Measurements from ENCODE around the gene DKK3. TPM values are rescaled to one million over a fixed set of nuclear protein-coding genes. Genes with fewer than 3 reads are reported as not detected.

DKK3 gene
- total RNA-seq, 3 donors from 2014 or later (not counting 1 experiment from before 2014, with no cell fraction given): 0.16 to 0.70 TPM; not detected in 1

- H3K27ac Mint-ChIP-seq: no peak overlapping the region
- Histone ChIP-seq H3K27me3 (ENCODE audit: control insufficient read depth, insufficient read depth, low read length) (no peaks in the 10 kb centered on the region), H3K9me3 (ENCODE audit: control insufficient read depth, insufficient read depth, low read length) (no peaks in the 10 kb centered on the region), H3K36me3 (ENCODE audit: control insufficient read depth, insufficient read depth, low read length) (no peaks in the 10 kb centered on the region), H3K4me1 (ENCODE audit: control insufficient read depth, insufficient read depth, low read length) (peaks cover 15% of the 10 kb centered on the region), H3K27ac (ENCODE audit: low read length) (no peak overlapping the region), H3K4me3 (ENCODE audit: low read length) (no peak overlapping the region)
- H3K27me3 Mint-ChIP-seq (ENCODE audit: low read depth in 2 of 2): peaks cover 8 to 12% of the 10 kb centered on the region in 2 donors
- peaks cover 10 to 19% of the 10 kb centered on the region in 2 donors for H3K4me1 Mint-ChIP-seq
- DNase-seq (no peak), ATAC-seq (no peak)
- H3K36me3 Mint-ChIP-seq: no peaks in the 10 kb centered on the region
- no peak for TF ChIP-seq CTCF (IDR thresholded peaks at IDR 0.05)
- intact Hi-C loops (cut with micrococcal nuclease): no loop called here
- no peak overlapping the region for H3K4me3 Mint-ChIP-seq
- H3K9me3 Mint-ChIP-seq: no peaks in the 10 kb centered on the region
- whole genome bisulfite sequencing (ENCODE audit: insufficient coverage): 80% methylated on average over 10 of the region's 10 CpGs
Measured at GRCh38 chr11:12050470-12051286, 42.3 kb upstream of the DKK3 start.

DNA sequence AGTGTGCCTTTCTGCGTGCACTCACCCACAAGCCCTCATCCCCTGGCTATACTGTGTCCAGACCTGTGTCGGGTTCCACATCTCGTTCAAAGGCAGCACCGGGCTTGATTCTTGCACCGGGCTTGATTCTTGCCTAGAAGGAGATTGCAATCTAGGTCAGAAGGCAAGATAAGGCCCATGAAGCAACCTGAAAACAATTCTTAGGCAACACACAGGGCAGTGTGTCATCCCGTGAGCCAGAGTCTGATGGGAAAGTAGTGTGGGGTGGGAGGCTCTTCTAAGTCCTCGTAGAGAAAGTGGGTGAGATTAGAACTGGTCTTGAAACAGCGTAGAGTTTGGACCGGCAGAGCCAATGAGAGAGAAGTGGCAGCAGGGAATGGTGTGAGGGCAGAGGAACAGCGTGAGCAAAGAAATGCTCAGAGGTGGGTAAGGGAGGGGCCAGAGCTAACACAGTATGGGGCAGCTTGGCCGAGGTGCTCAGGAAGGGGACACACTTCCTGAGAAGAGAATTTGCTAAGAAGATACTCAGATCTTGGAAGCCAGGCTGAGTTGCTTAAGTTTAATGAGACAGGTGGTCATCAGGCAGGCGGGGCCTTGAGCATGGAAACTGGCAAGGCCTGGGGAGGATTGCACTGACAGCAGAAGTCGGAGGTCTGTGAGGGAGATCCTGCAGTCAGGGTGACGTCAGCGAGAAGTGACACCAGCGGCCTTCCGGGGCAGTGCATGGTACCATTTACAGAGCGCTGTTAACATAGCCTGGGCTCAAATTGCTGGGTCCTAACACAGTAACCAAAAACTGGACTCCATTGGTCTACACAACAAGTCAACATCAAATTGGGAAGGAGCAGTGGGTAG is 40.7 kb upstream of the DKK3 start:
- intact Hi-C loops (cut with micrococcal nuclease): loop anchor here (5.0 to 10.0 kb wide), 2 partner anchors 38 to 836 kb away; no protein-coding TSS in a partner anchor
- no peak overlapping the region for H3K4me3 Mint-ChIP-seq
- ATAC-seq: peak in 1 of 3 donors; percentile 52
- peaks cover 6 to 15% of the 10 kb centered on the region in 2 donors for H3K4me1 Mint-ChIP-seq
- H3K9me3 Mint-ChIP-seq: no peaks in the 10 kb centered on the region
- H3K36me3 ChIP-seq (ENCODE audit: control insufficient read depth, insufficient read depth, low read length): no peaks in the 10 kb centered on the region
- 91% methylated on average over 18 of the region's 18 CpGs for WGBS (ENCODE audit: insufficient coverage)
- peaks cover 8 to 15% of the 10 kb centered on the region in 2 donors for H3K27me3 Mint-ChIP-seq (ENCODE audit: low read depth in 2 of 2)
- no peaks in the 10 kb centered on the region for H3K27me3 ChIP-seq (ENCODE audit: control insufficient read depth, insufficient read depth, low read length)
- no peak overlapping the region for H3K27ac ChIP-seq (ENCODE audit: low read length)
- H3K4me3 ChIP-seq (ENCODE audit: low read length): no peak overlapping the region
- peaks cover 14% of the 10 kb centered on the region for H3K4me1 ChIP-seq (ENCODE audit: control insufficient read depth, insufficient read depth, low read length)
- no peak overlapping the region for H3K27ac Mint-ChIP-seq
- TF ChIP-seq CTCF (IDR thresholded peaks at IDR 0.05): no peak
- no peaks in the 10 kb centered on the region for H3K9me3 ChIP-seq (ENCODE audit: control insufficient read depth, insufficient read depth, low read length)
- no peak for DNase-seq
- no peaks in the 10 kb centered on the region for H3K36me3 Mint-ChIP-seq

DNA sequence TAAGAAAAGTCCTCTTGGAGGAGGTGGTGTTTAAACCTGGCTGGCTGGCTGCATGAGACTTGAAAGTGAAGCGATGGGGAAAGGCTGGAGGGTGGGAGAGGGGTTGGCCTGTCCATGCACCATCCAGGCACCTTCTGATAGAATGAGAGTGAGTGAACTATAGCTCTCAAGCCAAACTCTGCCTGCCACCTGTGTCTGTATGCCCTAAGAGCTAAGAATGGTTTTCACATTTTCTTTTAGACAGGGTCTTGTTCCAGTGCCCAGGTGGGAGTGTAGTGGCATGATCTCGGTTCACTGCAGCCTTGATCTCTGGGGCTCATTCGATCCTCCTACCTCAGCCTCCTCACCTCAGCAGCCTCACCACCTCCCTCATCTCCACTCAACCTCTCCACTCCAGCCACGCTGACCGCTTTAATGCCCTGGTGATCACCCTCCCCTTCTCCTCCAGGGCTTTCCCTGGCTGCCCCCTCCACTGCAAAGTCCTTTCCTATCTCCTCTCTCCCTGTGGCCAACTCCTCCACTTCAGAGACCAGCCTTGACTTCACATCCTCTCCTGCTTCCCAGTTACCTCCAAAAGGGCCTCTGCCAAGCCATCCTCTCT is 38.3 kb upstream of the DKK3 start:
- H3K27me3 ChIP-seq (ENCODE audit: control insufficient read depth, insufficient read depth, low read length): no peaks in the 10 kb centered on the region
- DNase-seq (no peak), ATAC-seq (no peak)
- H3K27ac ChIP-seq (ENCODE audit: low read length): no peak overlapping the region
- 89% methylated on average over 5 of the region's 5 CpGs for WGBS (ENCODE audit: insufficient coverage)
- no peaks in the 10 kb centered on the region for H3K9me3 ChIP-seq (ENCODE audit: control insufficient read depth, insufficient read depth, low read length)
- no peak for TF ChIP-seq CTCF (IDR thresholded peaks at IDR 0.05)
- Mint-ChIP-seq H3K27ac (no peak overlapping the region), H3K4me3 (no peak overlapping the region), H3K36me3 (no peaks in the 10 kb centered on the region), H3K9me3 (no peaks in the 10 kb centered on the region), H3K4me1 (peaks cover 6 to 12% of the 10 kb centered on the region in 2 donors), H3K27me3 (ENCODE audit: low read depth in 2 of 2) (peaks cover 8 to 15% of the 10 kb centered on the region in 2 donors)
- peaks cover 14% of the 10 kb centered on the region for H3K4me1 ChIP-seq (ENCODE audit: control insufficient read depth, insufficient read depth, low read length)
- intact Hi-C loops (cut with micrococcal nuclease): loop anchor here (1.0 to 10.0 kb wide), 4 partner anchors 41 to 838 kb away; no protein-coding TSS in a partner anchor
- no peak overlapping the region for H3K4me3 ChIP-seq (ENCODE audit: low read length)
- no peaks in the 10 kb centered on the region for H3K36me3 ChIP-seq (ENCODE audit: control insufficient read depth, insufficient read depth, low read length)
